Neuronal stem cell (in vitro differentiated cells): ENCODE results near the gene KBTBD13.
A peak's percentile ranks its signal among the peaks of the same experiment; 100 is the strongest.

Source experiments
- DNase-seq: peaks from one replicate; pipeline ENCODE4 v3.0.0-alpha.2; 2013; ENCODE audit warnings: low spot score
- H2AFZ ChIP-seq: one replicate; pipeline ENCODE4 v1.6.1; 2013; ENCODE audit warnings: mild to moderate bottlenecking, low read length, inconsistent platforms
- H2AK5ac ChIP-seq: 2 replicates; pipeline ENCODE4 v1.6.1; 2013; ENCODE audit warnings: low read depth, mild to moderate bottlenecking, inconsistent platforms, low read length, moderate library complexity, mixed read lengths
- H2BK120ac ChIP-seq: 2 replicates; pipeline ENCODE4 v1.6.1; 2013; ENCODE audit warnings: low read depth, mild to moderate bottlenecking, inconsistent platforms, low read length, moderate library complexity, mixed read lengths
- H2BK12ac ChIP-seq: one replicate; pipeline ENCODE4 v1.6.1; 2013; ENCODE audit warnings: low read length, inconsistent platforms
- H2BK15ac ChIP-seq: 2 replicates; pipeline ENCODE4 v1.6.1; 2013; ENCODE audit warnings: mild to moderate bottlenecking, low read length, inconsistent platforms, mixed read lengths
- H2BK5ac ChIP-seq: one replicate; pipeline ENCODE4 v1.6.1; 2013; ENCODE audit warnings: inconsistent platforms, mild to moderate bottlenecking, low read length, moderate library complexity
- H3K14ac ChIP-seq: one replicate; pipeline ENCODE4 v1.6.1; 2013; ENCODE audit warnings: low read length, inconsistent platforms
- H3K18ac ChIP-seq: 2 replicates; pipeline ENCODE4 v1.6.1; 2013; ENCODE audit warnings: low read length, inconsistent platforms
- H3K23ac ChIP-seq: 2 replicates; pipeline ENCODE4 v1.6.1; 2013; ENCODE audit warnings: low read depth, mild to moderate bottlenecking, mixed read lengths, low read length, inconsistent platforms; ENCODE audit not compliant: poor library complexity
- H3K27ac ChIP-seq: replicated peaks from 3 replicates; pipeline ENCODE4 v1.5.1; 2013; ENCODE audit warnings: low read length, inconsistent platforms
- H3K27me3 ChIP-seq, 3 experiments: 2 replicates each; pipeline ENCODE4 v1.6.1; 2013; ENCODE audit warnings: low read length in 3 of 3, mild to moderate bottlenecking in 2 of 3, inconsistent platforms in 1 of 3, low read depth in 1 of 3, mixed read lengths in 1 of 3, moderate library complexity in 1 of 3; ENCODE audit not compliant: control insufficient read depth in 3 of 3, insufficient read depth in 3 of 3
- H3K36me3 ChIP-seq, 2 donors: replicated peaks in 1 of 2; 2 replicates each; pipeline ENCODE4 v1.6.1; 2013; ENCODE audit warnings: low read length in 2 of 2; ENCODE audit not compliant: control insufficient read depth in 2 of 2, insufficient read depth in 2 of 2
- H3K4ac ChIP-seq: 2 replicates; pipeline ENCODE4 v1.6.1; 2013; ENCODE audit warnings: inconsistent platforms, mild to moderate bottlenecking, low read length, moderate library complexity
- H3K4me1 ChIP-seq, 2 donors: 1 replicate in 1 of 2; 2 replicates in 1 of 2; pipeline ENCODE4 v1.6.1; 2013; ENCODE audit warnings: low read length in 2 of 2, low read depth in 1 of 2; ENCODE audit not compliant: control insufficient read depth in 2 of 2, insufficient read depth in 1 of 2
- H3K4me2 ChIP-seq: one replicate; pipeline ENCODE4 v1.6.1; 2013; ENCODE audit warnings: mild to moderate bottlenecking, low read length, inconsistent platforms; ENCODE audit not compliant: insufficient read depth, poor library complexity, severe bottlenecking
- H3K4me3 ChIP-seq, 2 donors: 2 replicates each; pipeline ENCODE4 v1.5.1; 2013; ENCODE audit warnings: low read length in 2 of 2, mild to moderate bottlenecking in 2 of 2, inconsistent platforms in 1 of 2, moderate library complexity in 1 of 2
- H3K79me1 ChIP-seq: one replicate; pipeline ENCODE4 v1.6.1; 2013; ENCODE audit warnings: low read depth, mild to moderate bottlenecking, inconsistent platforms, low read length, moderate library complexity
- H3K9ac ChIP-seq: one replicate; pipeline ENCODE4 v1.6.1; 2013; ENCODE audit warnings: mild to moderate bottlenecking, low read depth, low read length, inconsistent platforms; ENCODE audit not compliant: poor library complexity
- H3K9me3 ChIP-seq, 2 donors: replicated peaks in 1 of 2; 2 replicates each; pipeline versions ENCODE3 to v1.6.1; 2013; ENCODE audit warnings: low read length in 2 of 2, mild to moderate bottlenecking in 2 of 2, inconsistent platforms in 1 of 2, low read depth in 1 of 2, mixed read lengths in 1 of 2, moderate library complexity in 1 of 2; ENCODE audit not compliant: control insufficient read depth in 2 of 2, insufficient read depth in 1 of 2
- H4K8ac ChIP-seq: one replicate; pipeline ENCODE4 v1.6.1; 2013; ENCODE audit warnings: low read depth, mild to moderate bottlenecking, inconsistent platforms, low read length, moderate library complexity
- H4K91ac ChIP-seq: one replicate; pipeline ENCODE4 v1.6.1; 2013; ENCODE audit warnings: low read length, low read depth, mild to moderate bottlenecking, inconsistent platforms; ENCODE audit not compliant: poor library complexity
- WGBS, 2 donors: extraction: QIAGEN DNeasy Blood & Tissue Kit; methylation state at CpG; one replicate each; pipeline ENCODE4 v1.1.7; 2013; ENCODE audit warnings: missing lambda C conversion rate in 2 of 2, mixed read lengths in 1 of 2; ENCODE audit not compliant: insufficient read length in 2 of 2, insufficient replicate concordance in 1 of 2; ENCODE audit errors: extremely low coverage in 2 of 2; 5-methylcytosine and 5-hydroxymethylcytosine counted together

The KBTBD13 gene

GRCh38 chr15:65050270-65050669 lies 26.3 kb upstream of the KBTBD13 start:
- Histone ChIP-seq H3K18ac (no peak overlapping the region), H2BK5ac (no peak overlapping the region), H3K4me1 (peaks cover 7 to 8% of the 10 kb centered on the region in 2 donors), H2BK120ac (no peak overlapping the region), H2BK12ac (no peak overlapping the region), H3K79me1 (no peaks in the 10 kb centered on the region), H3K36me3 (no peaks in the 10 kb centered on the region), H4K8ac (no peak overlapping the region), H3K4ac (no peak overlapping the region), H2AK5ac (no peak overlapping the region), H3K14ac (no peak overlapping the region), H2AFZ (peak overlapping the region; percentile 37), H4K91ac (no peak overlapping the region), H3K9ac (no peak overlapping the region), H3K27me3 (peaks cover 0 to 17% (median 4%) of the 10 kb centered on the region in 3 experiments), H3K23ac (no peak overlapping the region), H3K4me3 (no peak overlapping the region), H2BK15ac (no peak overlapping the region), H3K27ac (no peak overlapping the region), H3K4me2 (no peak overlapping the region), H3K9me3 (no peaks in the 10 kb centered on the region)
- DNase-seq = no peak
- WGBS, 2 donors = 100% methylated on average over 2 of the region's 4 CpGs; no CpG with 5 or more reads in 1 of the 2 donors

- Histone ChIP-seq H3K9me3 (no peaks in the 10 kb centered on the region), H2AK5ac (no peak overlapping the region), H4K91ac (no peak overlapping the region), H2BK120ac (no peak overlapping the region), H3K4me3 (no peak overlapping the region), H3K14ac (no peak overlapping the region), H3K4me1 (peaks cover 4 to 5% of the 10 kb centered on the region in 2 donors), H2BK12ac (no peak overlapping the region), H3K9ac (no peak overlapping the region), H2BK5ac (no peak overlapping the region), H2AFZ (no peak overlapping the region), H3K4me2 (no peak overlapping the region), H2BK15ac (no peak overlapping the region), H3K4ac (no peak overlapping the region), H3K23ac (no peak overlapping the region), H3K79me1 (no peaks in the 10 kb centered on the region), H4K8ac (no peak overlapping the region), H3K27ac (no peak overlapping the region), H3K27me3 (peaks cover 0 to 17% (median 4%) of the 10 kb centered on the region in 3 experiments), H3K36me3 (no peaks in the 10 kb centered on the region), H3K18ac (no peak overlapping the region)
- no peak for DNase-seq
- WGBS, 2 donors = no CpG with 5 or more reads among the region's 2 CpGs
These were observed 25.3 kb upstream of the KBTBD13 start for GRCh38 chr15:65051266-65051665.

- Histone ChIP-seq H3K27me3 (peaks cover 0 to 10% (median 4%) of the 10 kb centered on the region in 3 experiments), H3K4me2 (no peak overlapping the region)
- no CpG with 5 or more reads among the region's 2 CpGs for WGBS, 2 donors
These were observed 23.6 kb upstream of the KBTBD13 start for GRCh38 chr15:65052956-65053355.

GRCh38 chr15:65054333-65055200 lies 22.0 kb upstream of the KBTBD13 start:
- Histone ChIP-seq H2AFZ (no peak overlapping the region), H3K4me2 (no peak overlapping the region), H4K8ac (no peak overlapping the region), H3K27ac (no peak overlapping the region), H2BK5ac (no peak overlapping the region), H2BK12ac (no peak overlapping the region), H3K14ac (no peak overlapping the region), H2AK5ac (no peak overlapping the region), H3K4me3 (no peak overlapping the region), H4K91ac (no peak overlapping the region), H3K4me1 (peaks cover 5 to 10% of the 10 kb centered on the region in 2 donors), H2BK120ac (no peak overlapping the region), H3K36me3 (no peaks in the 10 kb centered on the region), H3K18ac (no peak overlapping the region), H2BK15ac (no peak overlapping the region), H3K9ac (peak overlapping the region; percentile 24), H3K9me3 (no peaks in the 10 kb centered on the region), H3K27me3 (peaks cover 0 to 10% (median 4%) of the 10 kb centered on the region in 3 experiments), H3K4ac (no peak overlapping the region), H3K23ac (no peak overlapping the region), H3K79me1 (no peaks in the 10 kb centered on the region)
- no CpG with 5 or more reads among the region's 26 CpGs for WGBS, 2 donors
- peak; percentile 63 for DNase-seq

More at GRCh38 chr15:65052956-65053355, 23.6 kb upstream of the KBTBD13 start:
- Histone ChIP-seq H3K23ac (no peak overlapping the region), H3K4me3 (no peak overlapping the region), H3K79me1 (no peaks in the 10 kb centered on the region), H3K4me1 (peaks cover 5 to 11% of the 10 kb centered on the region in 2 donors), H3K9ac (no peak overlapping the region), H3K27ac (no peak overlapping the region), H4K91ac (no peak overlapping the region), H2AFZ (no peak overlapping the region), H2BK120ac (no peak overlapping the region), H2BK12ac (no peak overlapping the region), H3K36me3 (no peaks in the 10 kb centered on the region), H3K18ac (no peak overlapping the region), H2BK5ac (no peak overlapping the region), H3K4ac (no peak overlapping the region), H2BK15ac (no peak overlapping the region), H3K9me3 (no peaks in the 10 kb centered on the region), H3K14ac (no peak overlapping the region), H2AK5ac (no peak overlapping the region), H4K8ac (no peak overlapping the region)
- no peak for DNase-seq
